ENCODE data around the gene GRIK2.
"Not testable (repeated sequence)": the region's sequence is repeated elsewhere in the genome, so short reads cannot be mapped to it uniquely, and the experiment has no call there.

Gene GRIK2

DNA sequence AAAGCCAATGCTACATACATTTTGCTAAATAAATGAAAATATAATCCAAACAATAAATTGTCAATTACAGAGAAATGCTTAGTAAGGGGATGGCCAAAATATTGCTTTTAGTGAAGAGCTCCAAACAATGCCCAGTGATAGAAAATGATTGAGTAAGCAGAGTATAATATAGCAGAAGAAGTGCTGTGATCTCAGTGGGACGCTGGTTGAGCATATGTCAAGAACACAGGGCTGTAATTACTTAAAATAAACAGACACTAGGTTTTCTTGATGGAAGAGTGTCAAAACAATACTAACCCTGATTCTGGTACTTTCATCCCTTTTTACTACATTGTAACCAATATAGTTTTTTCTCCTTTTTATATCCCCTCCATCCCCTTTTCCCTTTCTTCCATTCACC lies 150.3 kb downstream of the GRIK2 start:
- DNase-seq = no peak

DNA sequence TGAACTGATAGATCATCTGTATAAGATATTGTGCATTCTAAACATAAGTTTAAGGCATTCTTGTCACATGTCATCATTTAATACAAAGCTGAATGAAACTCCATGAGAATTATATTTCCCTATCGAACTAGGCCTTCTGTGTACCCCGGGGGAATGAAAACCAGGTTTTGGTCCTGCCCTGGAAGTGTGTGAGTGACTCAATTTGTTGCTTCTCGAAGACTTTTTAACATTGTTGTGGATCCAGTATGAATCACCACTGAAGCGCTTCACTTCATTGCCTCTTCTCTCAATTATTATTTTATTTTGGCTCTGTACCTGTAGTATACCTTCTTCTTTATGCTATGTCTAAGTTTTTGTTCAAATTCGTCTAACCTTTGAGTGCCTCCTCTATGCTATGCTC lies 150.8 kb downstream of the GRIK2 start:
- no peak for DNase-seq

DNA sequence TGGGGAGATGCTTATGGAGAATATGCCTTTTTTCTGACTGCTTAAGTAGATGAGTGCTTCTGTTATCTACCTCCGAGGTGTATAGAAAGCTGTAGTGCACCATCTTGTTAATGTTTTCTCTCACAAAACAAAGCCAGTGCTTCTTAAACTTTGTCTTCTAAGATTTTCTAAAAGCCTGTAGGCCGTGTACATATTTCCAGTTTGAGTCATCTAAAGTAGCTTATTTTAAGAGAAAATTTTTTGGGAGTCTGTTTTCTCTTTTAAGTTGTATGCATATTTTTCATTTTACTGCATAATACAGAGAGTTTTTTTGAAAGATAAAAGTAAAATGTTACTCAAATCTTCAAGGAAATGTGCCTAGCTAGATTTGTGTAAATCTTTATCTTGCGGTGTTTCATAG lies 151.7 kb downstream of the GRIK2 start:
- no peak for DNase-seq

DNA sequence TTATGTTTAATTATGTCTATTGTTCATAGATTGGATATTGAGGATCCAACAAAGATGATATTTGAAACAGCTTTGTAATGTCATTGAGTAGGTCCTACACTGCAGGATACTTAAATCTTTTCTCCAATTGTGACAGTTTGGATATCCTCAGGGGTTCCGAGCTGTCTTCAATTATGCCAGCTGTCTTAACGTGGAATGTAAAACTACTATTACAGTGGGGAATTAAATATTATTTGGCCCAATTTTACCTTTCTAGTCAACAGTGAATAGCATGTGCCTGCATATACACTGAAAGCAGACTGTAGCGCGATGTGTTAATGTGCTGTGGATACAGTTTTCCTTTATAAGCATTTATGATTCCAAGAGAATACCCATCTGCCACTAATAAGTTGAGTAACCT lies 156.9 kb downstream of the GRIK2 start:
- no peak for DNase-seq

- no peak for DNase-seq
Measured at GRCh38 chr6:101554231-101554630, 160.7 kb downstream of the GRIK2 start.

DNA sequence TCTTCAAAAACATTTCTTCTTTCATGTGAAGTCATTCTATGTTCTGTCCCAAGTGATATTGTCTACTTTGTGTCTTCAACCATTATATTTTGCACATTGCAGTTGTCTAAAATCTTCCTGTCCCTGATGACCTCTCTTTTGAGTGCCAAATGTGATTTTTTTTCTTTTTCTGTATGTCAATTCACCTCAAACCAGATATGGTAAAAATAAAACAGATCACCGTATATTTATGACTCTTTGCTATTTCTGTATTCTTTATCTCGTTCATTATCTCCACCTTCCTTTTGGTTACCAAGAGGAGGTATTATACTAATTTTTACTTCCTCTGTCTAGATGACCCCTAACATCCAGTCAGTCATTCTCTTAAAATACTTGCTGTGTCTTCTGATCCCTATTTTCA lies 165.2 kb downstream of the GRIK2 start:
- DNase-seq = no peak

DNA sequence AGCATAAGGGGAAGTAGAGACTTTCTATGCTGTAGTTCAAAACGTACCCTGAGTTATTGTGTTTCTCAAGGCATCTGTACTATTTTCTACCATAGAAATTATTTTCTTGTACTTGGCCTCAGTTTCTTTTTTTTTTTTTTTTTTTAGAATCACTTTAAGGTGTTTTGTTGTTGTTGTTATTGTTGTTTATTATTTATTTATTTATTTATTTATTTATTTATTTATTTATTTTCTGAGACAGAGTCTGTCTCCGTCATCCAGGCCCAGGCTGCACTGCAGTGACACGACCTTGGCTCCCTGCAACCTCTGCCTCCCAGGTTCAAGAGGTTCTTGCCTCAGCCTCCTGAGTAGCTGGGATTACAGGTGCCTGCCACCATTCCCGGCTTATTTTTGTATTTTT lies 179.1 kb downstream of the GRIK2 start:
- no peak for DNase-seq

GRCh38 chr6:101577091-101577490 lies 183.6 kb downstream of the GRIK2 start:
- DNase-seq = no peak

- no peak for DNase-seq
Measured at GRCh38 chr6:101578306-101578705, 184.8 kb downstream of the GRIK2 start.

GRCh38 chr6:101582792-101583191 lies 189.3 kb downstream of the GRIK2 start:
- DNase-seq = no peak

DNA sequence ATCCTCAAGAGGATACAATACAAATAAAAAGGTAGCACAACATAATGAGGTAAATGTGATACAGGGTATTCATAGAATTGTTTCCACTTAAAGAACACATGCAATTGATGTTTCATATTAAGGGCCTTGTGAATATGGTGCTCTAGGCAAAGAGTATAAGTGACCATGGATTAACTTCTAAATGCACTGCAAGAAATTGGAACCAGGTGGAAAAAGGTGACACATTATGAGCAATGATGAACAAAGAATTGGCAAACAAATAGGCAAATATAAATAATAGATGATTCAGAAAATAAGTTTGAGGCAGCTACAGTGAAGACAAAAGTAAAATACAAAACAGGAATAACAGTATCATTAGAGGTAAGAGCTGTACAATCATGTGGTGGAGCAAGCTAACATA lies 192.0 kb downstream of the GRIK2 start:
- no peak for DNase-seq

GRCh38 chr6:101588343-101588742 lies 194.8 kb downstream of the GRIK2 start:
- no peak for DNase-seq

GRCh38 chr6:101595276-101595675 lies 201.8 kb downstream of the GRIK2 start:
- no peak for DNase-seq

DNA sequence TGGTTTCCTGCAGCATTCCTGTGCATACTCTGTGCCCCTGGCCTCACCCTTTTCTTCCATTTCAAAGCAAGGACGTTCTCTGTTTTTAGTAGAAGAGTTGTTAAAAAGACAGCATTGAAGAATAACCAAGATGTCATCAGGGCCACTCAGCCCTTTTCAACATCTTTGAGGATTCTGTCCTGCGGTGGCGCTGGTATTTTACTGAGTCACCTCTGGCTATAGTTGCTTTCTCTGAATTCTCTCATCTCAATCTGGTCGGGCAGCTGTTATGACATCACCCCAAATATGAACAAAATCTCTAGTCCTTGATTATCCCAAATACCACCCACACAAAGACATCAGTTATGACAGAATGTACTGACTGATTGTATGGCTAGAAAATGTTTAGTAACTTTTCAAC lies 204.2 kb downstream of the GRIK2 start:
- DNase-seq = no peak

DNA sequence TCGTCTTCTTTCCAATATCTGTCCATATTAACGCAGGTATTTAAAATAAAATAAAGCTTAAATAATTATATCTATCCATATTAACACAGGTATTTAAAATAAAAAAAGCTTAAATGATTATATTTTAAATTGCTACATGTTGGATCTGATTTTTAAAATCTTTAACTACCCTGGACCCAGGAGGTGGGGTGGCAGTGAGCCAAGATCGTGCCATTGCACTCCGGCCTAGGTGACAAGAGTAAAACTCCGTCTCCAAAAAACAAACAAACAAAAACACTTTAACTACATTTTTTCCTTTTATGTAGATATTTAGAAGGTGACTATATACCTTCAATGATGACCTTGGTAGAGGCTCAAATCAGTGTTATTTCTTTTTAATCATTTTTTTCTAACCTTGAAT lies 211.9 kb downstream of the GRIK2 start:
- no peak for DNase-seq

GRCh38 chr6:101605874-101606273 lies 212.4 kb downstream of the GRIK2 start:
- no peak for DNase-seq

GRCh38 chr6:101607111-101607690 lies 213.7 kb downstream of the GRIK2 start:
- DNase-seq = no peak

- DNase-seq = no peak
Measured at GRCh38 chr6:101608703-101609102, 215.2 kb downstream of the GRIK2 start.

- no peak for DNase-seq
Measured at GRCh38 chr6:101613556-101613955, 220.0 kb downstream of the GRIK2 start.

GRCh38 chr6:101614774-101615173 lies 221.3 kb downstream of the GRIK2 start:
- DNase-seq = no peak

GRCh38 chr6:101626269-101626668 lies 232.8 kb downstream of the GRIK2 start:
- DNase-seq = no peak

- no peak for DNase-seq
Measured at GRCh38 chr6:101630941-101631340, 237.4 kb downstream of the GRIK2 start.

- no peak for DNase-seq
Measured at GRCh38 chr6:101633081-101633480, 239.6 kb downstream of the GRIK2 start.

DNA sequence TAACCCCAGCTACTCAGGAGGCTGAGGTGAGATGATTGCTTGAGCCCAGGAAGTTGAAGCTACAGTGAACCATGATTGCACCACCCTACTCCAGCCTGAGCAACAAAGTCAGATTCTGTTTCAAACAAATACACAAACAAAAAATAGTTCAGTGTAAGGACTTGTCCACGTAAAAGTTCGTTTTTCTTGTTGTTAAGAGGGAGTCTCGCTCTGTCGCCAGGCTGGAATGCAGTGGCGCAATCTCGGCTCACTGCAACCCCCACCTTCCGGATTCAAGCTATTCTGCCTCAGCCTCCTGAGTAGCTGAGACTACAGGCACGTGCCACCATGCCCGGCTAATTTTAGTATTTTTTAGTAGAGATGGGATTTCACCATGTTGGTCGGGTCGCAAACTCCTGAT lies 245.4 kb downstream of the GRIK2 start:
- DNase-seq = not testable (repeated sequence)

DNA sequence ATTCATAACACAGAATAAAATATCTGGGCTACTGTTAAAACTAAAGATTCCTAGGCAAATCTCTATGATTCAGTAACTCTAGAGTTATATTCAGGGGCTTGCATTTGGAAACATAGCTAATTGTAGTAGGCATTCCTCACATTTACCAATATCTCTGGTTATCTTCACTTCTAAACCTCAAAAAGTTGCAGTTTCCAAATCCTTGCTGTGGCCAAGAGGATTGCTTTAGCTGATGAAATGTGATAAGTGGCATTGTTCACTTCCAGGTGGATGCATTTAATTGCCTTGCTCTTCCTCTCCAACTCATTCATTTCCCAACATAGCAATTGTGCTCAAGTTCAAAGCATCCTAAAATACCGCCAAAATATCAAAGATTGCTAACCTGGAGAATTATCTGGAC lies 246.6 kb downstream of the GRIK2 start:
- no peak for DNase-seq

GRCh38 chr6:101645770-101646169 lies 252.3 kb downstream of the GRIK2 start:
- DNase-seq = no peak

Measured in GDM1 (cell line).